Gastroesophageal sphincter (tissue), 3 donors: ENCODE measurements around the gene ACOXL.

Source experiments
- CTCF ChIP-seq, 4 experiments: fragments of 200-600 bp in 2 of 4; fragments of 450-650 bp in 2 of 4; sonication (generic) in 1 of 4; IDR thresholded peaks; one replicate each; pipeline ENCODE4 v1.5.1; 2017 to 2019; ENCODE audit warnings: antibody characterized with exemption in 4 of 4, mild to moderate bottlenecking in 2 of 4, moderate library complexity in 2 of 4
- EP300 ChIP-seq: sonication (generic); formaldehyde crosslinking; IDR thresholded peaks from one replicate; pipeline ENCODE4 v1.6.1; 2017; ENCODE audit warnings: antibody characterized with exemption, mild to moderate bottlenecking
- POLR2A ChIP-seq, 2 donors: fragments of 450-650 bp; IDR thresholded peaks; one replicate each; pipeline ENCODE4 v1.6.1; 2017; ENCODE audit warnings: antibody characterized with exemption in 2 of 2, mild to moderate bottlenecking in 2 of 2, moderate library complexity in 1 of 2
- POLR2AphosphoS5 ChIP-seq: sonication (generic); formaldehyde crosslinking; IDR thresholded peaks from one replicate; pipeline ENCODE4 v1.6.1; 2017; ENCODE audit warnings: antibody characterized with exemption

GRCh38 chr2:110933420-110933819 is 201.0 kb downstream of the ACOXL start:
- TF ChIP-seq CTCF (IDR thresholded peaks at IDR 0.05) (no peak), POLR2A (IDR thresholded peaks at IDR 0.05) (no peak), POLR2AphosphoS5 (no peak), EP300 (no peak)
